Central memory CD8-positive, alpha-beta T cell (primary cell): ENCODE data around the gene FSCN2.

Source experiments
- ATAC-seq: fragments of 150-1000 bp; cut with Tn5 transposase; replicated peaks from 2 replicates; pipeline ENCODE4 v1.10.0; 2022; ENCODE audit warnings: mild to moderate bottlenecking, moderate FRiP score, moderate number of reproducible peaks; ENCODE audit not compliant: poor library complexity, severe bottlenecking; ENCODE audit errors: extremely low read depth
- DNase-seq, 2 donors: peaks; one replicate each; pipeline ENCODE4 v3.0.0; 2021; ENCODE audit warnings: low spot score in 2 of 2
- H3K27ac Mint-ChIP-seq: one replicate; pipeline ENCODE4 v1.8.0; 2022; ENCODE audit warnings: low read depth, mild to moderate bottlenecking, moderate library complexity, mixed read lengths
- H3K27me3 Mint-ChIP-seq: one replicate; pipeline ENCODE4 v1.8.0; 2022; ENCODE audit warnings: mixed read lengths
- H3K36me3 Mint-ChIP-seq: one replicate; pipeline ENCODE4 v1.8.0; 2022; ENCODE audit warnings: mild to moderate bottlenecking, moderate library complexity, mixed read lengths; ENCODE audit not compliant: insufficient read depth
- H3K4me1 Mint-ChIP-seq: one replicate; pipeline ENCODE4 v1.8.0; 2022; ENCODE audit warnings: mixed read lengths
- H3K4me3 Mint-ChIP-seq: one replicate; pipeline ENCODE4 v1.8.0; 2022; ENCODE audit warnings: mild to moderate bottlenecking, moderate library complexity, mixed read lengths
- H3K9me3 Mint-ChIP-seq: one replicate; pipeline ENCODE4 v1.8.0; 2022; ENCODE audit warnings: mixed read lengths

The FSCN2 gene

GRCh38 chr17:81486199-81486810 is 41.9 kb upstream of the FSCN2 start:
- Mint-ChIP-seq H3K4me3 (peak overlapping the region; percentile 14), H3K4me1 (no peaks in the 10 kb centered on the region), H3K36me3 (peaks cover 3% of the 10 kb centered on the region), H3K9me3 (no peaks in the 10 kb centered on the region), H3K27me3 (peaks cover 51% of the 10 kb centered on the region), H3K27ac (no peak overlapping the region)
- DNase-seq: no peak
- ATAC-seq: no peak

GRCh38 chr17:81487089-81487486 is 41.1 kb upstream of the FSCN2 start:
- H3K27me3 Mint-ChIP-seq: peaks cover 49% of the 10 kb centered on the region

DNA sequence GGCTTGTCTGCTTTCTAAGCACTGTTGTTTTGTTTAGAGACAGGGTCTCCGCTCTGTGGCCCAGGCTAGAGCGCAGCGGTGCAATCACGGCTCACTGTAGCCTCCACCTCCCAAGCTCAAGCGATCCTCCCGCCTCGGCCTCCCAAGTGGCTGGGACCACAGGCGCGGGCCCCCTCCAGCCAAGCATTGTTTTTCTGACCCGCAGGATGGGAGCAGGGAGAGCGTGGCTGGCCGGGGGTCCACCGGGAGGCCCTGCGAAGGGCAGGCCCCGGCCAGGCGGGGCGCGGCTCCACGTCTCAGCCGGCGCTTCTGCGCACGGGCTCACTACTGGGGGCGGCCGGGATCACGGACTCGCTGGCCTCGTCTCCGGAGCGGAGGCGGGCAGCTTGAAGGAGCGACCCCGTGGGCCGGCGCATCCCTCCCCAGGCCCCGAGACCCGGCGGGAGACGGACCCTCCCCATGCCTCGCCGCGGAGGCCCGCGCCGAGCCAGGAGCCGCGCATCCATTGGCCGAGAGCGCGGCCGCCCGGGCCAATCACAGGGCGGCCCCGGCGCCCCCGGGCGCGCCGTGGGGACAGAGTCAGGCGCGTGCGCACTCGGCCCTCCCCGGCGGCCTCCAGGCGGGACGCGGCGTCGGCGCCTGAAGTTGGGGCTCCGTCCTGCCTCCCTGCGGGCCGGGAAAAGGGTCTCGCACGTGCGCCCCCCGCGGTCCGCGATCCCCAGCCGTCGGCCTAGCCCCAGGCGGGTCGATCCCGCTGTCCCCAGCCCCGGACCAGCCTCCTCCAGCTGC is 40.5 kb upstream of the FSCN2 start:
- Mint-ChIP-seq H3K9me3 (no peaks in the 10 kb centered on the region), H3K36me3 (no peaks in the 10 kb centered on the region), H3K27me3 (peaks cover 49% of the 10 kb centered on the region), H3K27ac (no peak overlapping the region), H3K4me3 (peak overlapping the region; percentile 25), H3K4me1 (no peaks in the 10 kb centered on the region)
- peak in 1 of 2 donors; percentile 54 for DNase-seq
- peak; percentile 44 for ATAC-seq

More at GRCh38 chr17:81487089-81487486, 41.1 kb upstream of the FSCN2 start:
- no peak overlapping the region for H3K27ac Mint-ChIP-seq
- DNase-seq: no peak
- H3K4me3 Mint-ChIP-seq: peak overlapping the region; percentile 25
- no peak for ATAC-seq
- no peaks in the 10 kb centered on the region for H3K4me1 Mint-ChIP-seq
- H3K9me3 Mint-ChIP-seq: no peaks in the 10 kb centered on the region
- H3K36me3 Mint-ChIP-seq: peaks cover 3% of the 10 kb centered on the region

DNA sequence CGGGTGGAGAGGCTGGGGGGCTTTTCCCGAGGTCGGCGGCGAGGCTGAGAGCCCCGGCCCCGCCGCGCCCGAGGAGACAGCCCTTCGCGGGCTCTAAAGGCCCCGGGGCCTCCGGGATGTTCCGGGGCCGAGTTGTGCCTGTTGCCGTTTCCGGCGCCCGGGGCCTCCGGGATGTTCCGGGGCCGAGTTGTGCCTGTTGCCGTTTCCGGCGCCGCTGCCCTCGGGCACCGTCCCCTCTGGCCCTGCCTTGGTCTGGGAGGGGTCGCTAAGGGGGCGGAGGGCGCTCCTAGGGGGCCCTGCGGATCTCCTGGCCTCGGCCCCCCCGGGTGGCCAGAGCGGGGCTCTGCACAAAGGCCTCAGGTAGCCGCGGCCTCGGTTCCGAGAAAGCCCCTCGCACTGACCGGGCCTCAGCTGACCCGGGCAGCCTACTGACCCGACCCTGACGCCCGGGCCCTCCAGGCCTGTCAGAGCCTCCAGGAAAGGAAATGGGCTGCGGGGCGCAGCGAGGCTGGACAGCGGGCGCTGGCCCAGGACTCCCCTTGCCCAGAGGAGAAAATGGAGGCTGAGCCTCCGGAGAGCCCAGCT is 39.8 kb upstream of the FSCN2 start:
- H3K9me3 Mint-ChIP-seq: no peaks in the 10 kb centered on the region
- DNase-seq (no peak), ATAC-seq (no peak)
- H3K27ac Mint-ChIP-seq: no peak overlapping the region
- no peaks in the 10 kb centered on the region for H3K36me3 Mint-ChIP-seq
- H3K4me3 Mint-ChIP-seq: no peak overlapping the region
- H3K4me1 Mint-ChIP-seq: no peaks in the 10 kb centered on the region
- peaks cover 50% of the 10 kb centered on the region for H3K27me3 Mint-ChIP-seq

GRCh38 chr17:81489012-81489997 is 38.9 kb upstream of the FSCN2 start:
- DNase-seq (no peak), ATAC-seq (no peak)
- Mint-ChIP-seq H3K27me3 (peaks cover 54% of the 10 kb centered on the region), H3K9me3 (no peaks in the 10 kb centered on the region), H3K36me3 (no peaks in the 10 kb centered on the region), H3K4me1 (no peaks in the 10 kb centered on the region), H3K27ac (no peak overlapping the region), H3K4me3 (peak overlapping the region; percentile 44)

- Mint-ChIP-seq H3K36me3 (no peaks in the 10 kb centered on the region), H3K27me3 (peaks cover 62% of the 10 kb centered on the region), H3K27ac (no peak overlapping the region), H3K9me3 (no peaks in the 10 kb centered on the region), H3K4me1 (no peaks in the 10 kb centered on the region), H3K4me3 (peak overlapping the region; percentile 44)
- no peak for ATAC-seq
- no peak for DNase-seq
Measured at GRCh38 chr17:81489998-81490992, 37.9 kb upstream of the FSCN2 start.

DNA sequence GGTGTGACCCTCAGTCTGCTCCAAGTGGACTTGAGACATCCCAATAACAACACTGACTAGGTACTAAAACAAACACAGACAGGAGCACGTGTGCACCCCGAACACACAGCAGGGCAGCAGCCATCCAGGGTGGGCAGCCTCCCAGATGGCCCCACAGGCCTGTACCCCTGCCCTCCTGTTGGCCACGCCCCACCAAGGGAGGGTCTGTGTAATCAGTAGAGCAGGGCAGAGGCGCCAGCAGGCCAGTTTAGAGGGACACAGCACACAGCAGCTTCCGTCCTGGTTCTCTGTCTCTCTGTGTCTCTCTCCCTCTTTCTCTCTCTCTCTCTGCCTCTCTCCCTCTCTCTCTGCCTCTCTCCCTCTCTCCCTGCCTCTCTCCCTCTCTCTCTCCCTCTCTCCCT is 37.0 kb upstream of the FSCN2 start:
- no peak overlapping the region for H3K27ac Mint-ChIP-seq
- H3K4me3 Mint-ChIP-seq: no peak overlapping the region
- H3K36me3 Mint-ChIP-seq: no peaks in the 10 kb centered on the region
- DNase-seq (no peak), ATAC-seq (no peak)
- no peaks in the 10 kb centered on the region for H3K9me3 Mint-ChIP-seq
- no peaks in the 10 kb centered on the region for H3K4me1 Mint-ChIP-seq
- peaks cover 57% of the 10 kb centered on the region for H3K27me3 Mint-ChIP-seq

GRCh38 chr17:81491761-81492160 is 36.4 kb upstream of the FSCN2 start:
- Mint-ChIP-seq H3K4me3 (no peak overlapping the region), H3K27me3 (peaks cover 53% of the 10 kb centered on the region), H3K36me3 (no peaks in the 10 kb centered on the region), H3K4me1 (no peaks in the 10 kb centered on the region), H3K9me3 (no peaks in the 10 kb centered on the region), H3K27ac (no peak overlapping the region)
- ATAC-seq (no peak), DNase-seq (no peak)

GRCh38 chr17:81492202-81492601 is 36.0 kb upstream of the FSCN2 start:
- no peaks in the 10 kb centered on the region for H3K9me3 Mint-ChIP-seq
- no peaks in the 10 kb centered on the region for H3K36me3 Mint-ChIP-seq
- no peak for ATAC-seq
- no peak for DNase-seq
- no peaks in the 10 kb centered on the region for H3K4me1 Mint-ChIP-seq
- no peak overlapping the region for H3K27ac Mint-ChIP-seq
- H3K4me3 Mint-ChIP-seq: no peak overlapping the region
- H3K27me3 Mint-ChIP-seq: peaks cover 53% of the 10 kb centered on the region

DNA sequence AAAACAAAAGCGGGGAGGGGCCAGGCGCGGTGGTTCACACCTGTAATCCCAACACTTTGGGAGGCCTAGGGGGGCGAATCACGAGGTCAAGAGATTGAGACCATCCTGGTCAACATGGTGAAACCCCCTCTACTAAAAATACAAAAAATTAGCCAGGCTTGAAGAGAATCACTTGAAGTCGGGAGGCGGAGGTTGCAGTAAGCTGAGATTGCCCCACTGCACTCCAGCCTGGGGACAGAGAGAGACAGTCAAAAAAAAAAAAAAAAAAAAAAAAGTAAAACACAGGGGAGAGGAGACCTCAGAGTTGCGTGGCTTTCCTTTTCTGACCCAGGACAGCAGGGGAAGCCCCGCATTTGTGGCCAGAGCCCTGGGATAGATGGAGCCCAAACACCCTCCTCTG is 35.5 kb upstream of the FSCN2 start:
- ATAC-seq: no peak
- no peak overlapping the region for H3K27ac Mint-ChIP-seq
- no peaks in the 10 kb centered on the region for H3K4me1 Mint-ChIP-seq
- no peaks in the 10 kb centered on the region for H3K9me3 Mint-ChIP-seq
- no peak for DNase-seq
- peaks cover 53% of the 10 kb centered on the region for H3K27me3 Mint-ChIP-seq
- no peak overlapping the region for H3K4me3 Mint-ChIP-seq
- no peaks in the 10 kb centered on the region for H3K36me3 Mint-ChIP-seq

GRCh38 chr17:81493198-81494038 is 34.8 kb upstream of the FSCN2 start:
- no peaks in the 10 kb centered on the region for H3K36me3 Mint-ChIP-seq
- no peaks in the 10 kb centered on the region for H3K4me1 Mint-ChIP-seq
- peaks cover 53% of the 10 kb centered on the region for H3K27me3 Mint-ChIP-seq
- ATAC-seq: no peak
- H3K27ac Mint-ChIP-seq: no peak overlapping the region
- H3K9me3 Mint-ChIP-seq: no peaks in the 10 kb centered on the region
- no peak overlapping the region for H3K4me3 Mint-ChIP-seq
- no peak for DNase-seq
